Liver (tissue), 9 donors: ENCODE measurements around the gene SOX6. TPM values are rescaled to one million over a fixed set of nuclear protein-coding genes. Genes with fewer than 3 reads are reported as not detected.

ENCODE experiments used
- DNase-seq: peaks from one replicate; pipeline ENCODE4 v3.0.0-alpha.2; 2017; ENCODE audit warnings: low spot score
- H3K27ac ChIP-seq, 2 donors: one replicate each; pipeline ENCODE4 v1.7.0; 2013; ENCODE audit warnings: inconsistent platforms in 2 of 2, low read length in 2 of 2, control low read depth in 1 of 2, low read depth in 1 of 2, mild to moderate bottlenecking in 1 of 2
- H3K27me3 ChIP-seq, 4 donors: one replicate each; pipeline versions ENCODE4 v1.6.1 to v1.7.0; 2013; ENCODE audit warnings: low read length in 3 of 4, inconsistent platforms in 1 of 4, mild to moderate bottlenecking in 1 of 4, moderate library complexity in 1 of 4; ENCODE audit not compliant: control insufficient read depth in 4 of 4, insufficient read depth in 4 of 4
- H3K36me3 ChIP-seq, 4 donors: one replicate each; pipeline versions ENCODE4 v1.6.1 to v1.7.0; 2013; ENCODE audit warnings: low read length in 3 of 4, mild to moderate bottlenecking in 3 of 4, low read depth in 1 of 4, moderate library complexity in 1 of 4; ENCODE audit not compliant: control insufficient read depth in 4 of 4, insufficient read depth in 3 of 4
- H3K4me1 ChIP-seq, 4 donors: one replicate each; pipeline versions ENCODE4 v1.6.1 to v1.7.0; 2013; ENCODE audit warnings: low read length in 3 of 4, mild to moderate bottlenecking in 3 of 4, moderate library complexity in 1 of 4; ENCODE audit not compliant: control insufficient read depth in 4 of 4, insufficient read depth in 4 of 4
- H3K4me3 ChIP-seq, 3 donors: one replicate each; pipeline versions ENCODE4 v1.6.1 to v1.7.0; 2013; ENCODE audit warnings: low read length in 3 of 3, control low read depth in 1 of 3, low read depth in 1 of 3, mild to moderate bottlenecking in 1 of 3
- H3K9ac ChIP-seq, 2 donors: one replicate each; pipeline ENCODE4 v1.7.0; 2013; ENCODE audit warnings: low read length in 2 of 2, mild to moderate bottlenecking in 2 of 2, moderate library complexity in 2 of 2, control low read depth in 1 of 2, low read depth in 1 of 2
- H3K9me3 ChIP-seq, 4 donors: one replicate each; pipeline versions ENCODE4 v1.6.1 to v1.7.0; 2013; ENCODE audit warnings: low read length in 3 of 4; ENCODE audit not compliant: control insufficient read depth in 4 of 4
- GABPA ChIP-seq, 2 donors: IDR thresholded peaks in 1 of 2; conservative IDR thresholded peaks in 1 of 2; 2 replicates each; pipeline ENCODE4 v1.6.1; 2016; ENCODE audit warnings: antibody characterized with exemption in 2 of 2, mild to moderate bottlenecking in 1 of 2, moderate library complexity in 1 of 2
- HNF4A ChIP-seq, 2 donors: conservative IDR thresholded peaks; 2 replicates each; pipeline ENCODE4 v1.6.1; 2016; ENCODE audit warnings: antibody characterized with exemption in 2 of 2, mild to moderate bottlenecking in 2 of 2
- HNF4G ChIP-seq: IDR thresholded peaks from 2 replicates; pipeline ENCODE4 v1.6.1; 2016; ENCODE audit warnings: antibody characterized with exemption
- JUND ChIP-seq, 2 donors: IDR thresholded peaks; 2 replicates each; pipeline ENCODE4 v1.6.1; 2016; ENCODE audit warnings: antibody characterized with exemption in 2 of 2
- RAD21 ChIP-seq, 2 donors: IDR thresholded peaks; 2 replicates each; pipeline ENCODE4 v1.6.1; 2016; ENCODE audit warnings: antibody characterized with exemption in 2 of 2, mild to moderate bottlenecking in 2 of 2
- RXRA ChIP-seq, 2 donors: IDR thresholded peaks; 2 replicates each; pipeline ENCODE4 v1.6.1; 2017 to 2018; ENCODE audit warnings: antibody characterized with exemption in 2 of 2, mild to moderate bottlenecking in 1 of 2
- SP1 ChIP-seq: IDR thresholded peaks from 2 replicates; pipeline ENCODE4 v1.6.1; 2018; ENCODE audit warnings: antibody characterized with exemption, mild to moderate bottlenecking
- TAF1 ChIP-seq: conservative IDR thresholded peaks from 2 replicates; pipeline ENCODE4 v1.6.1; 2016; ENCODE audit warnings: antibody characterized with exemption, mild to moderate bottlenecking
- WGBS: extraction: QIAGEN DNeasy Blood & Tissue Kit; methylation state at CpG from one replicate; pipeline ENCODE4 v1.1.7; 2013; 5-methylcytosine and 5-hydroxymethylcytosine counted together
- polyA plus RNA-seq, 2 donors: library from polyadenylated mRNA; stranded (reverse) in 1 of 2; unstranded in 1 of 2; fragments of 200-250 nt in 1 of 2; fragments of >200 nt in 1 of 2; fragmentation: Nextera tagmentation in 1 of 2; extraction: Ambion mirVana in 1 of 2; gene quantifications; one replicate each; pipeline versions ENCODE4 v1.2.1 to v1.2.3, GENCODE V29; 2013 to 2015
- total RNA-seq, 2 donors: library from RNA; depleted of rRNA; stranded (reverse); fragments of >200 nt; gene quantifications; one replicate each; pipeline ENCODE4 v1.2.3, GENCODE V29; 2014
- TF ChIP-seq, protein P1 (sequence below): IDR thresholded peaks from 2 replicates; pipeline ENCODE4 v1.6.1; 2016; ENCODE audit warnings: antibody characterized with exemption
- TF ChIP-seq, protein P2 (sequence below): IDR thresholded peaks from 2 replicates; pipeline ENCODE4 v1.6.1; 2016; ENCODE audit warnings: antibody characterized with exemption
- TF ChIP-seq, protein P3 (sequence below): IDR thresholded peaks from 2 replicates; pipeline ENCODE4 v1.6.1; 2016; ENCODE audit warnings: antibody characterized with exemption
- TF ChIP-seq, protein P4 (sequence below): fragments of 150-350 bp; IDR thresholded peaks from 2 replicates; pipeline ENCODE4 v1.5.1; 2017; ENCODE audit warnings: improper control_type of control experiment, low read depth, low read length; ENCODE audit not compliant: missing input control
- donor health status: healthy.
- donor health status: healthy.
- donor health status: healthy.
- donor health status: healthy.
- donor health status: healthy.

Gene SOX6
- total and polyA plus RNA-seq, 4 donors: 2.4 to 111 (median 14.8) TPM

DNA sequence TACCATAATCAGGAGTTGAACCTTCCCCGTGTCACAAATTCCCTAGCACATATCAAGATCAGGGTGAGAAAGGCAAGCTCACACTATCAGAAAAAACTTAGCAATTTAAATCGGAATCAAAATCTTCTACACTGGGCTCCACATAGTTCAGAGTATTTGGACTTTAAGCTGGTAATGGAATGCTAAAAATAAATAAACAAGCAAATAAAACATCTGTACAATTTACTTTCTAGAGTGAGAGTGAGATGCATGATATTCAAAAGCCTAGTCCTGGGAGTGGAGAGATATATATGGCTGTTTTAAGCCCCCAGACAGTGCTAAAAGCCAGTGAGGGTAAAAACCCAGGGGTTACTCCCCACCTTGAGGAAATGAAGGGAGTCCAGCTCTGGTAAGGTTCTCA, 380.6 kb downstream of the SOX6 start:
- H3K4me3 ChIP-seq: no peak overlapping the region
- no peak for TF ChIP-seq JUND (IDR thresholded peaks at IDR 0.05)
- TF ChIP-seq HNF4A (conservative IDR thresholded peaks at IDR 0.05): peak; percentile 7 to 51
- WGBS: 57% methylated on average over 2 of the region's 2 CpGs
- H3K36me3 ChIP-seq: peaks cover 0 to 1% (median 0%) of the 10 kb centered on the region in 4 donors
- H3K27ac ChIP-seq: no peak overlapping the region
- no peaks in the 10 kb centered on the region for H3K27me3 ChIP-seq
- H3K9ac ChIP-seq: no peak overlapping the region
- no peak for DNase-seq
- H3K9me3 ChIP-seq: no peaks in the 10 kb centered on the region
- H3K4me1 ChIP-seq: peaks cover 0 to 1% (median 0%) of the 10 kb centered on the region in 4 donors

DNA sequence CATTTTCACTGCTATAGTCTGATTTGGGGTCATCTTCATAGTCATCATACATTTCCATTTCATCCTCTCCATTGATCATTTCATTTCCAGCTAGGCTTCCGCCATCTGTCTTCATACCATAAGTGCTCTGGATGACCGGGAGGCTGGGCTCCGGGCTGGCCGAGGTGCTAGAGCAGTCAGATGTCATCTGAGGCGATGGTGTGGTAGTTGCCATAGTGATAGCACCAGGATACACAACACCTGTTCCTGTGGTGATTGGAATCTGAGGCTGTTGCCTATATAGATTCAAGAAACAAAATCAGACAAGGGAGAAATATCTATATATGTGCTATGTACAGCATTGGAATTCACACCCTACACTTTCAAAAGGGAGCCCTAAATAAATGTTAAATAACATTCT, 383.5 kb downstream of the SOX6 start:
- WGBS: 89% methylated on average over 5 of the region's 5 CpGs
- H3K9me3 ChIP-seq: no peaks in the 10 kb centered on the region
- H3K4me3 ChIP-seq: no peak overlapping the region
- DNase-seq: no peak
- peaks cover 0 to 6% (median 2%) of the 10 kb centered on the region in 4 donors for H3K4me1 ChIP-seq
- no peaks in the 10 kb centered on the region for H3K27me3 ChIP-seq
- H3K27ac ChIP-seq: no peak overlapping the region
- peaks cover 0 to 1% (median 0%) of the 10 kb centered on the region in 4 donors for H3K36me3 ChIP-seq
- TF ChIP-seq, protein P1, sequence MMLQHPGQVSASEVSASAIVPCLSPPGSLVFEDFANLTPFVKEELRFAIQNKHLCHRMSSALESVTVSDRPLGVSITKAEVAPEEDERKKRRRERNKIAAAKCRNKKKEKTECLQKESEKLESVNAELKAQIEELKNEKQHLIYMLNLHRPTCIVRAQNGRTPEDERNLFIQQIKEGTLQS: no peak
- TF ChIP-seq, protein P2, sequence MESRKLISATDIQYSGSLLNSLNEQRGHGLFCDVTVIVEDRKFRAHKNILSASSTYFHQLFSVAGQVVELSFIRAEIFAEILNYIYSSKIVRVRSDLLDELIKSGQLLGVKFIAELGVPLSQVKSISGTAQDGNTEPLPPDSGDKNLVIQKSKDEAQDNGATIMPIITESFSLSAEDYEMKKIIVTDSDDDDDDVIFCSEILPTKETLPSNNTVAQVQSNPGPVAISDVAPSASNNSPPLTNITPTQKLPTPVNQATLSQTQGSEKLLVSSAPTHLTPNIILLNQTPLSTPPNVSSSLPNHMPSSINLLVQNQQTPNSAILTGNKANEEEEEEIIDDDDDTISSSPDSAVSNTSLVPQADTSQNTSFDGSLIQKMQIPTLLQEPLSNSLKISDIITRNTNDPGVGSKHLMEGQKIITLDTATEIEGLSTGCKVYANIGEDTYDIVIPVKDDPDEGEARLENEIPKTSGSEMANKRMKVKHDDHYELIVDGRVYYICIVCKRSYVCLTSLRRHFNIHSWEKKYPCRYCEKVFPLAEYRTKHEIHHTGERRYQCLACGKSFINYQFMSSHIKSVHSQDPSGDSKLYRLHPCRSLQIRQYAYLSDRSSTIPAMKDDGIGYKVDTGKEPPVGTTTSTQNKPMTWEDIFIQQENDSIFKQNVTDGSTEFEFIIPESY: no peak
- no peak overlapping the region for H3K9ac ChIP-seq

DNA sequence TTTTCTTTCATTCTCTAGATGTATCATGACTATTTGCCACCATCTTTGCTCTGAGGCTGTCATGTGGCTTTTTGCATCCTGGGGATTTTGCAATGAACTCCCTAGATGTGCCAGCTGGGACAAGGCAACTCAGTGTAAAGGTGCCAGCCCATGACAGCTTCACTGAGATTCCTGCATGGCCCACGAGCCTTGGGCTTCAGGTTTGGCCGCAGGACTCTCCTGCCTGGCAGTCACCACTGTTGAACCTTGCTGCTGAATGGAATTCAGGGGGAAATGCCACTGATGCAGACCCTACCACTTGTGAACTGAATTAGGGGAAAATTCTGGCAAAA, 385.2 kb downstream of the SOX6 start:
- 91% methylated on average over 2 of the region's 2 CpGs for WGBS
- Histone ChIP-seq H3K36me3 (peaks cover 0 to 1% (median 0%) of the 10 kb centered on the region in 4 donors), H3K27ac (no peak overlapping the region), H3K4me1 (peaks cover 0 to 6% (median 2%) of the 10 kb centered on the region in 4 donors), H3K4me3 (no peak overlapping the region), H3K27me3 (no peaks in the 10 kb centered on the region), H3K9ac (no peak overlapping the region), H3K9me3 (no peaks in the 10 kb centered on the region)
- TF ChIP-seq RXRA (IDR thresholded peaks at IDR 0.05) (no peak), HNF4G (no peak), GABPA (IDR thresholded peaks at IDR 0.05 in 1 of 2, conservative IDR thresholded peaks at IDR 0.05 in 1 of 2) (no peak), SP1 (no peak), TAF1 (no peak), RAD21 (IDR thresholded peaks at IDR 0.05) (no peak), HNF4A (conservative IDR thresholded peaks at IDR 0.05) (no peak)
- TF ChIP-seq, protein P3, sequence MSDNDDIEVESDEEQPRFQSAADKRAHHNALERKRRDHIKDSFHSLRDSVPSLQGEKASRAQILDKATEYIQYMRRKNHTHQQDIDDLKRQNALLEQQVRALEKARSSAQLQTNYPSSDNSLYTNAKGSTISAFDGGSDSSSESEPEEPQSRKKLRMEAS: no peak
- TF ChIP-seq, protein P4, sequence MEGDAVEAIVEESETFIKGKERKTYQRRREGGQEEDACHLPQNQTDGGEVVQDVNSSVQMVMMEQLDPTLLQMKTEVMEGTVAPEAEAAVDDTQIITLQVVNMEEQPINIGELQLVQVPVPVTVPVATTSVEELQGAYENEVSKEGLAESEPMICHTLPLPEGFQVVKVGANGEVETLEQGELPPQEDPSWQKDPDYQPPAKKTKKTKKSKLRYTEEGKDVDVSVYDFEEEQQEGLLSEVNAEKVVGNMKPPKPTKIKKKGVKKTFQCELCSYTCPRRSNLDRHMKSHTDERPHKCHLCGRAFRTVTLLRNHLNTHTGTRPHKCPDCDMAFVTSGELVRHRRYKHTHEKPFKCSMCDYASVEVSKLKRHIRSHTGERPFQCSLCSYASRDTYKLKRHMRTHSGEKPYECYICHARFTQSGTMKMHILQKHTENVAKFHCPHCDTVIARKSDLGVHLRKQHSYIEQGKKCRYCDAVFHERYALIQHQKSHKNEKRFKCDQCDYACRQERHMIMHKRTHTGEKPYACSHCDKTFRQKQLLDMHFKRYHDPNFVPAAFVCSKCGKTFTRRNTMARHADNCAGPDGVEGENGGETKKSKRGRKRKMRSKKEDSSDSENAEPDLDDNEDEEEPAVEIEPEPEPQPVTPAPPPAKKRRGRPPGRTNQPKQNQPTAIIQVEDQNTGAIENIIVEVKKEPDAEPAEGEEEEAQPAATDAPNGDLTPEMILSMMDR: no peak
- TF ChIP-seq, protein P2: no peak
- DNase-seq: no peak
